ENCODE data around the gene AATK.
"Not testable (repeated sequence)": the region's sequence is repeated elsewhere in the genome, so short reads cannot be mapped to it uniquely, and the experiment has no call there.

Gene AATK

DNA sequence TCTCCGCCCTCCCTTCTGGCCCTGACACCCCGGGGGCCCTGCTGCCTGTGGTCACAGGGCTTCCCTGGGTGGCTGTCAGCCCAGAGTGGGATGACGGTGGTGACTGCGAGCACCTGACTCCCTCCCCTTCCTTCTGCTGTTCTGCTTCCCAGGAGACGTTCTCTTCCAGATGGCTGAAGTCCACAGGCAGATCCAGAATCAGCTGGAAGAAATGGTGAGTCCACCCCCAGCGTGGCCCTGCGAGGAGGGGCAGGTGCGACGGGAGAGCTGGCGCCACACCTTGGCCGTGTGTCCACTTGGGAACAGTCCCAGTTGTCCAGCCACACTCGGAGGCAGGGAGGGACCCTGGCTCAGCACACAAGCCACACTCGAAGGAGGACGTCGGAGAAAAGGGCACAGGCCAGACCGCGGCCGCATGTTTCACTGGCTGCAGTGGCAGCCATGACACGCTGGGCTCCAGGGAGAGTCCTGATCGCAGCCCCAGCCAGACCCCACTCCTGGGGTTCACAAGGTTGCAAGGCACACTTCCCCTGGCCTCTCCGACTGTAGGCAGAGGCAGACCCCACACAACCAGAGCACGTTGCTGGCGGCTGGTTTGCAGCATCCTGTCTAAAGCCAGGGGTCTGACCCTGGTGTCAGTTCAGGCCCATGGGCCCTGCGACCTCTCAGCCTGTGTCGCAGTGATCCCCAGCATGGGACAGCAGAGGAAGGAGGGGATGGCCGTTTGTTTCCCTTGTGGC lies 81.2 kb downstream of the AATK start:
- no peak for DNase-seq

DNA sequence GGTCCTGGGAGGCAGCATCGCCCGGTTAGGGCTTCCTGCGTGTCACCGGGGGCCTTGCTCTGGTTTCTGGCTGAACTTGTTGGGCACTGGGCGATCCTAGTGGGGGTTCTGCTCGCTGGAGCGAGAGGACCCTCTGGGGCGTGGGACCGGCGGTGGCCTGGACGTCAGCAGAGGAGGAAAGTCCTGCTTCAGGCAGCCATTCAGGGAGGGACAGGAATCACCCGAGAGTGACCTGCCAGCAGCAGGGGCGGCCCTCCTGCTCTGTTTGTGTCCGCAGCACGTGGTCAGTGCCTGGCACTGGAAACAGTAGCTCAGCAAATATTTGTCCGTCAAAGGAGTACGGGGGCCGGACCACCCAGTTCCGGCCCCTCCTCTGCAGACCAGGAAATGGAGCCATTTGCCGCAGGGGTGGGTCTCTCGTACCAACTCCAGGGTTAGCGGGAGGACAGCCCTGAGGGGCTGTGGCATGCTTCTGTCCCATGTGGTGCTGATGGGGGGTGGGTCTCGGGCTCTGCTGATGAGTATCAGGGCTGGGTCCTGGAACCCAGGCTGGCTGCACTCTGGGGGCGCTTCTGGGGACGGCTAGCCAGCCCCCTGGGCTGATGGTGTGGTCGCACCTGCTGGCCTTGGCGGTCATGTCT lies 82.8 kb downstream of the AATK start:
- no peak for DNase-seq

DNA sequence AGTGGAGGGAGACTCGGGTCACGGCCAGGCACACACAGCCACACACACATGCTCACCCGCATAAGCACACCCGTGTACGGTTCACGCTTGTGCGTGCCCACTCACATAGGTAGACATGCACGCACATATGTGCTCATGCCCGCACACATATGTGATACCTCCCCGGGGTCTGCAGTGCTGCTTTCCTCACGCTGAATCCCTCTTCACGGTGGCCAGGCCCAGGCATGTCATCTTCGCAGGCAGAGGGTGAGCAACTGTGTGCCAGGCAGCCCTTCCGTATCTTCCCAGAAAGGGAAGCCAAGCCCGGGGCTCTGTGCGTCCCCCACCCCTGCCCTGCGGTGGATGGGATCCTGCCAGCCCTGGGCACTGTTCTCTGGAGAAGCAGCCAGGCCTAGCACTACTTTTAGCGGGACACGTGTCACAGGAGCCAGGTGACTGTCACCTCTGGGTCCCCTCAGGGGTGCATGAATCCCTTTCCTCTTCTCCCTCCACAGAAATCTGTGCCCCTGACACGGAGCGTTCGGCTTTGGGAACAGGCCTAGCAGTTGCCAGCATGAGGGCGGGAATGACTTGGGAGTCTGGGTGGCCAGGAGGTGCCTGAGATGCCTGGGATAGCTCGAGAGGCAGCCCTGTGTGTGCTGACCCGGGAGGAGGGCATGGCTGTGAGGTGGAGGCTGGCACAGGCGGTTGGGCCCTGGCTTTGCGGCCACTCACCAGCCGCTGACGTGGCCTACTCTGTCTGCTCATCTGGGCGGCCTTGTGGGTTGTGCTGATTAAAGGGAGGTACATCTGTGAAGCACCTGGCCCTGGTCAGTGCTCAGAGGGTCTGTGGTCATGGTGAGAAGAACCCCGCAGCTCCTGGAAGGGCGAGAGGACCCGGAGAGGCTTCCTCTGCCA lies 83.6 kb downstream of the AATK start:
- no peak for DNase-seq

DNA sequence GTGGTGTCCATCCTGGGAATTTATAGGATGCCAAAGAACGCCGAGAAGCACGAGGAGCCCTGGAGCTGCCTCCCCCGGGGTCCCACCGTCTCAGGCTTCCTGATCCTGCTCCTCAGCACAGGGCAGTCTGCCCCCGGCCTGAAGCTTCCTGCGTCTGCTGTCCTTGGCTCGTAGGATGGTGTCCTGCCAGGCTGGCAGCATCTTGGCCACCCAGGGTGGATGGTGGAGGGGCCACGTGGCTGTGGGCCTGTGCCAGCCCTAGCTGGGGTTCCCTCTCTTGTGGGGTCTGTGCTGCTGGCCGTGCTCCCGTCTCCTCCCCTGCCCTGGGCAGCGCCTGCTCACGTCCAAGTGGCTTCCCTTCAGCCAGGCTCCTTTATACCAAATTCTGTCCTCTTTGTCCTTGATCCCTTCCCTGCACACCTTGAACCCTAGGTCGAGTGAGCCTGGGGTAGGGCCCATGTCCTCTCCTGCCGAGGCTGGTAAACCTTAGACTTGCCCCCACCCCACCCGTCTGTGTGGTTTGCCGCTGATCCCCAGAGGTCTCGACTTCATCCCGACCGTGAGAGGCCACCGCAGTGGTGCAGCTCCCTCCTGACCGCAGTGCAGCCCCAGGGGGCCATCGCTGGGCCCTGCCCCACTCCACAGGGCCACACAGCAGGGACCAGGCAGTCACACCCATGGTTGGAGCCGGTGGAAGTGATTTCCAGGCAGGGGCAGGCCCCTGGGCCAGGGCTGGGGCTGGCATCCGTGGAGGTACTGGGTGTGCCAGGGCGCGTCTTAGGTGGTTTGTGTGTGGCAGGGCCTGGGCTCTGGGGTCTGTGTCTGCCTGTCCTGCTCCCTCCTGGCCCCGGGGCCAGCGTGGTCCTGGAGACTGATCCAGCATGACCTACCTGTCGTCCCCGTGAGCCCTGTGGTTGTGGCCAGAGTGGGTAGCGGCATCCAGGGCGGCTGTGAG lies 84.5 kb downstream of the AATK start:
- no peak for DNase-seq

DNA sequence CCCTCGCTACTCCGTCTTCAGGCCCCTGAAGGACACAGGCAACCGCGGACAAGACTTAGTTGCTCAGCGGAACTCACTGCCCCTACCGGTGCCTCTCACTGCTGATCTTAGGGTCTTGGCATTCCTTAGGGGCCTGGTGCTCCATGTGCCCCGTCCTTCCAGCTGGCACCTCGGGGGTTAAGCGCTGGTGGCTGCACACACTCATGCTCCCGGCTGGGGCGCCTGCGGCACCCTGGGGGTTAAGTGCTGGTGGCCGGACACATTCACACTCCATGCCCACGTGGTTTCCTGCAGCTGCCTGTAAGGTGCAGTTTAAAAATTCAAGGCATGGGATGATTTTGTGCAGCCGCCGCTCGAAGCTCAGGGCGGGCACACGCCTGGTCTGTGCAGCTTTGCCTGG lies 86.0 kb downstream of the AATK start:
- no peak for DNase-seq

DNA sequence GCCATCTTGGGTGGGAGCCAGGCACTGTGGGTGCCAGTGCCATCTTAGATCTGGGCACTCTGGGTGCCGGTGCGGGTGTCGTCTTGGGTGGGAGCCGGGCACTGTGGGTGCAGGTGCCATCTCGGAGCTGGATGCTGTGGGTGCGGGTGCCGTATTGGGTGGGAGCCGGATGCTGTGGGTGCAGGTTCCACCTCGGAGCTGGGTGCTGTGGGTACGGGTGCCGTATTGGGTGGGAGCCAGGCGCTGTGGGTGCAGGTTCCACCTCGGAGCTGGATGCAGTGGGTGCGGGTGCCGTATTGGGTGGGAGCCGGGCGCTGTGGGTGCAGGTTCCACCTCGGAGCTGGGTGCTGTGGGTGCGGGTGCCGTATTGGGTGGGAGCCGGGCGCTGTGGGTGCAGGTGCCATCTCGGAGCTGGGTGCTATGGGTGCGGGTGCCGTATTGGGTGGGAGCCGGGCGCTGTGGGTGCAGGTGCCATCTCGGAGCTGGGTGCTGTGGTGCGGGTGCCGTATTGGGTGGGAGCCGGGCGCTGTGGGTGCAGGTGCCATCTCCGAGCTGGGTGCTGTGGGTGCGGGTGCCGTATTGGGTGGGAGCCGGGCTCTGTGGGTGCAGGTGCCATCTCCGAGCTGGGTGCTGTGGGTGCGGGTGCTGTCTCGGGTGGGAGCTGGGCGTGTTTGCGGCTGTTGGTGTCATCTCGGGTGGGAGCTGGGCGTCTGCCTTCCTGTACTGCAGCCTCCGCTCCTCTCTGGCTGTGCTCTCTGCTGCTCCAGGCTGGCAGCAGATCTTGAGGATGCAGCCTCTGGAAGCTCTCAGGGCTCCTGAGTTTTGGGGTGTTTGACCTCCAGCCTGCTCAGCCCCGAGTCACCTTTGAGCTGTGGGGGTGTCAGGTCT lies 87.8 kb downstream of the AATK start:
- DNase-seq, result not testable (repeated sequence)

DNA sequence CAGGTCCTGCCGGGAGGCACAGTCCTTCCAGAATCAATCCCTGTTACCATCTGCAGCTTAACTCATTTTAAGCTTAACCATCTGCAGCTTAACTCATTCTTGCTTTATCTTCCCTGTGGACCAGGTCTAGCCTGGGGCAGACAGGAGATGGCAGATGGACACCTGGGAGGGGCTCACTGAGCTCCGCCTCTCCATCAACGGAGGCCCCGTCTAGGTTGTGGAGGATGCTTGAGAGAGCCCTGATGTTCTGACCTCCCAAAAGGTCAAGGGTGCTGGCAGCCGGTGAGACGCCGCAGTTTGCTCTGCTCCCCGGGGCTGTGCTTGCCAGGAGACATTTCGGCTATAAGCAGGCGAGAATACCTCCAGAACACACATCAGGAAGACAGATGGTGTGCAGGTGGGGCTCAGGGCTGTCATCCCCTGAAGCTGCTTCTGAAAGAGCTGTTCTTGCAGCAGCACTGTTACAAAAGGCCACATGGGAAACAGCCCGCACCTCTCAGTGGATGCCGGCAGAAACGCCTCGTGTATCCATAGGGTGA lies 89.8 kb downstream of the AATK start:
- no peak for DNase-seq

DNA sequence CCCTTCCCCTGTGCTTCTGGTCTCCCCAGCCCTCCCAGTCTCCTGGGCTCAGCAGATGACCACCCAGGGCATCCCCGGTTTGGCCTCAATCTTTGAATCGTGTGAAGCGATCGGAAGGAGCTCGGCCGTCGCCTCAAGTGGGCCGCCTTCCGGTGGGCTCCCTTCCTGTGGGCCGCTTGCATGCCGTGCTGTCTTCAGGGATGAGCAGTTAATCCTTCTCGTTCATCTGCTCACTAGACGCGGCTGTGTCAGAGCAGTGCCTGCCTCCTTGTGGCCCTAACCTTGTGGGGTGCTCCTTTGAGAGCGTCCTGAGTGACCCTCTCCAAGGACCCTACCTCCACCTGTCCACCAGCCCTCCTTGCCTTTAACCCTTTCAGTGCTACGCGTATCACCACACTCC lies 90.7 kb downstream of the AATK start:
- DNase-seq, result no peak

DNA sequence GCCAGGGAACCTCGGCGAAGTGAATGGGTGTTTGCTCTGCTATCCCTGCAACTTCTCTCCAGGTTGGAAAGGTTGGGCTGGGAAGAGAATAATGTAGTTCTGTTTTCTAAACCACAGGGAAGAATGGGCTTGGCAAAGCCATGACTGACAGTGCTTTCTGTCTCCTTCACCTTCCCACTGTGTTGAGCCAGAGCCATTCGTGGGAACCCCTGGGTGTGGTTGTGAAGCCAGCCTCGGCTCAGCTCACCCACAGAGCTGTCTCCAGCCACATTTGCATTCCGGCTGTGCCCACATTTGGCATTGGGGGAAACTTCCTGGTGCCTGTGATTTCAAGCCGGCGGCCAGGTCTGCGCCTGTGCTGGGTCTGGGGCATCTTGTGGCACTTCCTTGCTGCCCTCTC lies 91.1 kb downstream of the AATK start:
- DNase-seq, result no peak

DNA sequence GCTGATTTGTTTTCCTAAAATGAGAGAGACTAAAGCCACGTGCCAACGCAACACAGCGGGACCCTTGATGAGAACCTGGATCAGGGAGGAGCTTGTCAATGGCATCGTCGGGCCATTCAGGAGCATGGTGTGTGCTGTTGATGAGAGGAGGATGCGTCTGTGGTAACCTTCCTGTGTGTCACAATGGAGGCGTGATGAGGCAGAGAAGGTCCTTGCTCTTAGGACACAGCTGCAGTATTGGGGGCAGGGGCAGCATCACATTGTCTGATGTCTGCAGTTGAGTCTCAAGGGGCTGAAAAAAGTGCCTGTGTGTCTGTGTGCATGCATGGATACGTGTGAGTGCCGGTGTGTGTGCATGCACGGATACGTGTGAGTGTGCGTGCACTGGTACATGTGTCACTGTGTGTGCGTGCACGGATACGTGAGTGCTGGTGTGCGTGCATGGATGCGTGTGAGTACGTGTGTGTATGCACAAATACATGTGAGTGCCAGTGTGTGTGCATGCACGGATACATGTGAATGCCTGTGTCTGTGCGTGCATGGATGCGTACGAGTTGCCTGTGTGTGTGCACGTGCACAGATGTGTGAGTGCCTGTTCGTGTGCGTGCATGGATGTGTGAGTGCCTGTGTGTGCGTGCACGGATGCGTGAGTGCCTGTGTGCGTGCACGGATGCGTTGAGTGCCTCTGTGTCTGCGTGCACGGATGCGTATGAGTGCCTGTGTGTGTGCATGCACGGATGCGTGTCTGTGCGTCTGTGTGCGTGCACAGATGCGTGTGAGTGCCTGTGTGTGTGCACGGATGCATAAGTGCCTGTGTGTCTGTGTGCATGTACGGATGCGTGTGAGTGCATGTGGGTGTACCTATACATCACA lies 91.8 kb downstream of the AATK start:
- no peak for DNase-seq

DNA sequence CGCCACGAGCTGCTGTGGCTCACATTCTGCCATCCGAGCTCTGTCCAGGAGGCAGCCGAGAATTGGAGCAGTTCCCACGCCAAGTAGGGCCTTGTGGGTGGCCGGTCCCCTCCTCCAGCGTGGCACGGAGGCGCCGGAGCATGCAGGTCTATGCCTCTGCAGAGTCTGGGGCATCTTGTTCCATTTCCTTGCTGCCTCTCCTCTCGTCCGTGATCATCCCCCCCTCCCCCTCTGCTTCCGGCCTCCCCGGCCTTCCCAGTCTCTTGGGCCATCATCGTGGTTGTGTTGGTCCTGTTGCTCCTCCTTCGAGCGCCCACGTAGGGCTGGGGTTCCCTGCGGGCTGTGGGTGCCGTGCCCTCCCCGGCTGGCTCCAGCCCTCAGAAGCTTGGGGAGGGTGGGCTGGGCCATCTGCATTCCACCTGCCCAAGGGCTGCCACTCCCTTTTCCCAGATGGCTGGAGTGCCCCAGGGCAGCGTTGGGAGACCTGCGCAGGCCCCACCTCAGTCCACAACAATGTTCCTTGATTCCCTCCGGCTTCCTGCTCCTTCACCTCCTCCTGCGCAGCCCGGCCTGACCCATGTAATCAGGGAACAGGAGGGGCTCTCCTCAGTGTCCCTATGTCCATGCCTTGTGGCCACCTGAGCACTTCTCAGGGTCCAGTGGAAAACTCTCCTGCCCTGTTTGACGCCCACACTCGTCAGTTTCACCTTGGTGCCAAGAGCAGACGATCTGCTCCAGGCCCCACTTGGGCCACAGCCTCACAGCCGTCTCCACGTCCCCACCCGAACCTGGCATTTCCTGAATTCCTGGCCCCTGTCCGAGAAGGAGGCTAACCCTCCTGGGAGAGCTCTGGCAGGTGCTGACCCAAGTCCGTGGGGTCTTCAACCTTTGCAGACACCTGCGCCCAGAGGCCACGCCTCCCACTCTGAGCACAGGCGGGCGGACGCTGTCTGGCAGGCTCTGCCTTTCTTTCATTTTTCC lies 94.0 kb downstream of the AATK start:
- DNase-seq, result no peak

DNA sequence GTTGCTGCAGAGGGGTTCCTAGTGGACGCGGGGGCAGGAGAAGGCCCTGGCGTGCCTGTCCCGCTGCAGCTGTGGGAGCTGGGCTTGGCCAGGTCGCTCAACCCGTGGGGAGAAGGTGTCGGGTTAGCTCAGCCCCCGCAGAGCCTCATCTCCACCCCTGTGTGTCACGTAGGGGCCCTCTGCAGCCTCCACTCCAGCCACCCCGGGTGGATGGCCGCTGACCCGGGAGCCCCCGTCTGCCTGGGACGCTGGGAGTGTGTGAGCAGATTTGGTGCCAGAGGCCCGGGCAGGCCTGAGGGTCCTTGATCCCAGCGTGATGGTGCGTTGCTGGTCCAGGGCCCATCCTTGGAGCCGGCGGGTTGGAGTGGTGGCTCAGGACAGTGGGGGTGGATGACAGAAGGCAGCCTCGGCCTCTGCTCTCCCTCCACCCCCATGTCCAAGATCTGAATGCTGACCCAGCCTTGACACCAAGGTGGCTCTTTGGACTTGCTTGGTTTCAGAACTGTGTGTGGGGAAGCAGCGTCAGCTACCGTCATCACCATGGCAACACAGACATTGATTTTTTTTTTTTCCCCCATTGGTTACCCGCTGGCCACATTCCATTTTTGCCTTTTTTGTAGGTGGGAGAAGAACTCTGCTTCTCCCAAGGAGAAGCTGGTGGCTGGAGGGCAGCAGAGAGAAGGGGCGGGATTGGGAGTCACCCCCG lies 95.3 kb downstream of the AATK start:
- no peak for DNase-seq

DNA sequence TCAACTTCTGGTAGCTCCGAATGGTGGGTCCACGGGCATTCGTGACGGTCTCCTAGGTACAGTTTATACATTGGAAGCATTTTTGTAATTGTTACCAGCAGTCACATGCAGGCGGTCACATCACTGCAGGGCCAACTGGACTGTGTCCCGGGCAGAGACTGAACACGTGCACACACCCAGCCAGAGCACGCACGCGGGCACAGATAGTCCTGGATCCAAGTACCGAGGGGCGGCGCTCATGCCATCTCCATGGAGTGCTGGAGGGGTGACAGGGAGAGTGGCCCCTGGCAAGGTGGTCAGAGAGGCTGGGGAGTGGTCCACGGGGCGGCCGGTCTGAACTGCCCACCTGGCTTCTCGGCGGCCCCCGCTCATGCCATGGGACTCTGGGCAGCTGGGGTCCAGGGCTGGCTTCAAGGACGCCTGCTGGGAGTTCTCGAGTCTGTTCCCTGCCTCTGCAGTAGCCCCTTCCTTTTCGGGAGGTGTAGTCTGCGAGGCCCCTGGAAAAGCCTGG lies 96.8 kb downstream of the AATK start:
- no peak for DNase-seq

DNA sequence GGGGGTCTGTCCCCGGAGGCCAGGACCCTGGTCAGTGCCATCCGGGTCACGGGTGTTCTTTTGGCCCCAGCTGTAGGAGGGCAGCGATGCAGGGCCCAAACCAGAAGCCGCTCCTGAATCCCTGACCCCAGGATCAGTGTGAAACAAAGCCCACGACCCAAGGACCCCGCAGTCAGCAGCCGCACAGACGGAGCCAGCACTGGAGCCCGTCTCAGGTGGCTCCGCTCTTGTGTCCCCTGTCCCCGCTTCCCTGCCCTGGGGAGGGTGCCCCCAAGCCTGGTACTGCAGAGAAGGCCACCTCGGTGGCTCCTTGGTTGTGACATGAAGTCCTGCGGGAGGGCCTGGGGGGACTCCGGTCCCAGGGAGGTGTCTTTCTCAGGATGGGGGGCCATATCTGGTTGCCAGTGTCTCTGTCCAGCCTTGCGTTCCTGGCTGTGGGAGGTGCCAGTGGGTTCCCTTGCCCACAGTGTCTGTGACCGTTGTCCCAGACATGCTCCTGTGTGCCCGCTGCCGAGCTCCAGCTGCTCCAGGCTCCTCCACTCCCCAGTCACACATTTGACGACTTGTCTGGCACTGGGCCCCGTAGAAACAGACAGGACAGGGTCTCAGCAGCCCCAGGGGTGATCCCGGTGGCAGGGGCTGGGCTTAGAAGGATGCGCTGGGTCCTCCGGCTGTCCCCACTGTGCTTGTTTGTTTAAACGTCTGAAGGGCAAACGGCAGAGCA lies 97.4 kb downstream of the AATK start:
- no peak for DNase-seq

DNA sequence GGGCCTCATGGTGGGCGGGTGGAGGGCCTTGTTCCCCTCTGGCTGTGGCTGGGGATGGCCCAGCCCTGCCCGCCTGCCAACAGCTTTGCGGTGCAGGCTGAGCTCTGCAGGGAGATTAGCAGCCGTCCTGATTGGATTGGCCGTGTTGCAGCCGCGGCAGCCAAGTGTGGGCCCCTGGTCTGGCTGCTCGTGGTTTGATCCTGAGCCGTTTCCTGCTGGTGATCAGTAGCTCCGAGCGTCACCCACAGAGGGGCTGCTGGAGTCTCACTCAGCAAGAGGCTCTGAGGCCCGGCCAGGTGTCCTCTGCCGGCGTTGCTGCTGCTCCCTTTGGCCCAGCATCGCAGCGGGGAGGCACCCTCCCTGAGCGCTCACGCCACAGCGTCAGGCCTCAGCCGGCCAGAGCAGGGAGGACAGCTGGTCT lies 98.6 kb downstream of the AATK start:
- DNase-seq, result no peak

All from NCI-H1436 treated with DMSO at 0.1 percent for 48 hours (cell line).